Measurements from ENCODE around the gene FOXL3. TPM values are rescaled to one million over a fixed set of nuclear protein-coding genes. Genes with fewer than 3 reads are reported as not detected.

FOXL3 gene
- total RNA-seq, 1 donor from 2014 or later: not detected

DNA sequence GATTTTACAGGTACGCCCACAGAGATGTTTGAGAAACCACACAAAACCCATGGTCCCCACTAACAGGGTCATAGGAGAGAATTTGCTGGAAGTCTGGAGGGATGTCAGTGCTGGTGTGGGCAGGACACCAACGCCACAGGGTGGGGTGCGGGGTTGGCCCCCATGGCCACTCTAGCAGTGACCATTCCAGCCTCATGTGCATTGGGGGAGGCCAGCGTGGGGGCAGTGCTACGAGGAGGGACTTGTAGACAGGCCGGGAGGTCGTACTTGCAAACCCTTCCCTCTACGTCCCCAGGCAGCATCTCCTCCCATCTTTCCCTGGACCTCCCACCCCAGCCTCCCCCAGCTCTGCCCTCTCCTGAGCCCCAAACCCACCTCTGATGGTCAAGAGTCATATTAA is 34.0 kb downstream of the FOXL3 start:
- Mint-ChIP-seq H3K36me3 (ENCODE audit: insufficient read depth) (no peaks in the 10 kb centered on the region), H3K9me3 (ENCODE audit: low read depth) (no peaks in the 10 kb centered on the region), H3K4me3 (ENCODE audit: low read depth) (no peak overlapping the region), H3K4me1 (ENCODE audit: low read depth) (peaks cover 27% of the 10 kb centered on the region), H3K27me3 (peaks cover 19% of the 10 kb centered on the region), H3K27ac (no peak overlapping the region)
- TF ChIP-seq, protein P1, sequence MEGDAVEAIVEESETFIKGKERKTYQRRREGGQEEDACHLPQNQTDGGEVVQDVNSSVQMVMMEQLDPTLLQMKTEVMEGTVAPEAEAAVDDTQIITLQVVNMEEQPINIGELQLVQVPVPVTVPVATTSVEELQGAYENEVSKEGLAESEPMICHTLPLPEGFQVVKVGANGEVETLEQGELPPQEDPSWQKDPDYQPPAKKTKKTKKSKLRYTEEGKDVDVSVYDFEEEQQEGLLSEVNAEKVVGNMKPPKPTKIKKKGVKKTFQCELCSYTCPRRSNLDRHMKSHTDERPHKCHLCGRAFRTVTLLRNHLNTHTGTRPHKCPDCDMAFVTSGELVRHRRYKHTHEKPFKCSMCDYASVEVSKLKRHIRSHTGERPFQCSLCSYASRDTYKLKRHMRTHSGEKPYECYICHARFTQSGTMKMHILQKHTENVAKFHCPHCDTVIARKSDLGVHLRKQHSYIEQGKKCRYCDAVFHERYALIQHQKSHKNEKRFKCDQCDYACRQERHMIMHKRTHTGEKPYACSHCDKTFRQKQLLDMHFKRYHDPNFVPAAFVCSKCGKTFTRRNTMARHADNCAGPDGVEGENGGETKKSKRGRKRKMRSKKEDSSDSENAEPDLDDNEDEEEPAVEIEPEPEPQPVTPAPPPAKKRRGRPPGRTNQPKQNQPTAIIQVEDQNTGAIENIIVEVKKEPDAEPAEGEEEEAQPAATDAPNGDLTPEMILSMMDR (IDR thresholded peaks at IDR 0.05; ENCODE audit: unreplicated experiment): no peak
- no peak for DNase-seq (ENCODE audit: low spot score, unreplicated experiment)

DNA sequence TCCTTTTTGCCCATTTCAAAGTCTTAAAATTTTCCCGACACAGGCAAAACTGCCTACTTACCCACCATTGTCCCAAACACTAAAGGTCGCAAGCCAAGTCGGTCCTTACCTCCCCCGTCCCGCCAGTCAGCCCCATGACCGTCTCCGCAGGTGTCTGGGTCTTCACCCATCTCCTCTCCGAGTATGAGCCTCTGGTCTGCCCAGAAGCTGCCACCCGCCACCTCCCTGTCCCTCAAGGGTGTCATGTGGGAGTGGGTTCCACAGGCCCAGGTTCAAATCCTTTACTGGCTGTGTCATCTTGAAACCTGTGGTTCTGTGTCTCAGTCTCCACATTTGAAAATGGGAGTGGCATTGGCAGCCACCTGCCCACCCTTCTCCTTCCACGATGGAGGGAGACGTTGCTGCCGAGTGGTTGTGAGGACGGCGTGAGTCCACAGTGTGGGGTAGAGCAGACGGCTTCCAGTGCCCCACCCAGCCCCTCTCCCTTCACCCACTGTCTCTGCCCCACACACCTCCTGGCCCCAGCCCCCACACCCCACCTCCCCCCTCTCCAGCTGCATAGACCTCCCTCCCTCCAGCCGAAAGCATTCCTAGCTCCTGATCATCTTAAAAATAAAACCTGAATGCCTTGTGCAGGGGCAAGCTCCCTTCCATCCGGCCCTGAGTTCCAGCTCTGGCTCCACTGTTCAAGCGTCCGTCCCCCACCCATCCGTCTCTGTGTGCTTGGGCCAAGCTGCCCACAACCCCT is 35.3 kb downstream of the FOXL3 start:
- no peak for DNase-seq (ENCODE audit: low spot score, unreplicated experiment)
- Mint-ChIP-seq H3K27ac (no peak overlapping the region), H3K27me3 (peaks cover 11% of the 10 kb centered on the region), H3K9me3 (ENCODE audit: low read depth) (no peaks in the 10 kb centered on the region), H3K4me1 (ENCODE audit: low read depth) (peaks cover 31% of the 10 kb centered on the region), H3K36me3 (ENCODE audit: insufficient read depth) (no peaks in the 10 kb centered on the region), H3K4me3 (ENCODE audit: low read depth) (no peak overlapping the region)
- TF ChIP-seq, protein P1 (IDR thresholded peaks at IDR 0.05; ENCODE audit: unreplicated experiment): no peak

DNA sequence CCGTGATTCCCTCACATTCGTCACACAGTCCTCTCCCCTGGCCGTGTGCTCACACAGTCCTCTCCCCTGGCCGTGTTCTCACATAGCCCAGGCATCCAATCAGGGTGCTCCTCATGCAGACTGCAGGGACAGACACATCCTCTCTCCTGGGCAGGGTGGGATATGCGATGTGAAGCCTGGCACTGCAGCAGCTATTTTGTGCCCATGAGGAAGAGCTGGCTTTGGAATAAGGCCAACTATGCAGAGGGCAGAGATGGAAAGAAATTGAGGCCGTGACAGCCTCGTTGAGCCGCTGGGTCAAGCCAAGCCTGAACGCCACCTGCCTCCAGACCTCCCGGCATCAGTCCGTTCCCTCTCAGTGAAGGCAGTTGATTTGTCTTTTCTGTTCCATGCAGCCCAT is 35.8 kb downstream of the FOXL3 start:
- H3K9me3 Mint-ChIP-seq (ENCODE audit: low read depth): no peaks in the 10 kb centered on the region
- H3K4me3 Mint-ChIP-seq (ENCODE audit: low read depth): no peak overlapping the region
- peaks cover 36% of the 10 kb centered on the region for H3K4me1 Mint-ChIP-seq (ENCODE audit: low read depth)
- peaks cover 11% of the 10 kb centered on the region for H3K27me3 Mint-ChIP-seq
- peak overlapping the region; percentile 87 for H3K27ac Mint-ChIP-seq
- TF ChIP-seq, protein P1 (IDR thresholded peaks at IDR 0.05; ENCODE audit: unreplicated experiment): no peak
- no peak for DNase-seq (ENCODE audit: low spot score, unreplicated experiment)
- no peaks in the 10 kb centered on the region for H3K36me3 Mint-ChIP-seq (ENCODE audit: insufficient read depth)

DNA sequence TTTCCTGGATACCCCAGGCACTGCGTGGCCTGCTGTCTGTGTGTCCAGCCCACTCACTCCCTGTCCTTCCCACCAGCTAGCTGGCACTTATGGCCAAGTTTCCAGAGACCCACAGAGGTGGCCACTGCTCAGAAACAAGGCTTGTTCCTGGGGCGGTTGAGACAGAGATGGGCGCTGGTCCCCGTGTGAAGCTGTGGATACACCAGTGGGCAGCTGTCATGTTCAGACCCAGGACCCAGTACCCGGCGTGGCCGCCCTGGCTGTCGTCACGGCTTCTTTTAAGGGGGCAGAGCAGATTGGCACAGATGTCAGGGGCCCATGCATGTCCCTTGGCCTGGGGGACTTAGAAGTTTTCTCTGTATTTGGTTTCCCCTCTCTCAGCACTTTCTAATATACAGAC is 36.3 kb downstream of the FOXL3 start:
- H3K4me3 Mint-ChIP-seq (ENCODE audit: low read depth): no peak overlapping the region
- no peaks in the 10 kb centered on the region for H3K36me3 Mint-ChIP-seq (ENCODE audit: insufficient read depth)
- peaks cover 12% of the 10 kb centered on the region for H3K27me3 Mint-ChIP-seq

DNA sequence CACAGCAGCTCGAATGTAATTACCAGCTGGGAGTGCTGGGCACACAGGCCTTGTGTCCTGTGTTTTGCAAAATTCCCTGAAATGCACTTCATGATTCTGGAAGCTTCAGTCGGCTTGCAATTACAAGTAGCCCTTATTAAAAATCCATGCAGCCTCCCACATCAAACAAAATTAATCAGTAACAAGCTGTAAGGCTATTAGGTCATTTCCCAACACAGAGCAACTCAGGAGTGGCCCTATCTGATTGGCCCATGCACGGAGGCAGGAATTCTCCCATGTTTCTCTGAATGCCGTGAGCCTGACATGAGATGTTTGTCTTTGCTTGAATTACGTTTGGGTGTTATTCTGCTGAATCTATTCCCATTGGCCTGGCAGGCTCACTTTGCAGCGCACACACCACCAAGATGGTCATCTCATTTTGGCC is 36.9 kb downstream of the FOXL3 start:
- Mint-ChIP-seq H3K27ac (peak overlapping the region; percentile 87), H3K4me3 (ENCODE audit: low read depth) (no peak overlapping the region), H3K27me3 (peaks cover 8% of the 10 kb centered on the region), H3K36me3 (ENCODE audit: insufficient read depth) (no peaks in the 10 kb centered on the region), H3K9me3 (ENCODE audit: low read depth) (no peaks in the 10 kb centered on the region), H3K4me1 (ENCODE audit: low read depth) (peaks cover 41% of the 10 kb centered on the region)
- no peak for DNase-seq (ENCODE audit: low spot score, unreplicated experiment)
- TF ChIP-seq, protein P1 (IDR thresholded peaks at IDR 0.05; ENCODE audit: unreplicated experiment): no peak

More for the DNA sequence above, 36.3 kb downstream of the FOXL3 start:
- Mint-ChIP-seq H3K27ac (peak overlapping the region; percentile 87), H3K4me1 (ENCODE audit: low read depth) (peaks cover 41% of the 10 kb centered on the region), H3K9me3 (ENCODE audit: low read depth) (no peaks in the 10 kb centered on the region)
- TF ChIP-seq, protein P1 (IDR thresholded peaks at IDR 0.05; ENCODE audit: unreplicated experiment): no peak
- no peak for DNase-seq (ENCODE audit: low spot score, unreplicated experiment)

Measured in progenitor cell of endocrine pancreas (in vitro differentiated cells).